CD14-positive monocyte (primary cell): ENCODE results near the gene ACOT7. TPM values are rescaled to one million over a fixed set of nuclear protein-coding genes. Genes with fewer than 3 reads are reported as not detected.

Experiments
- DNase-seq, 3 donors: peaks; one replicate each; pipeline ENCODE4 v3.0.0-alpha.2; 2011 to 2022
- H2AFZ ChIP-seq: 2 replicates; pipeline ENCODE4 v1.6.0; 2012; ENCODE audit warnings: mild to moderate bottlenecking, low read depth, low read length, inconsistent platforms; ENCODE audit not compliant: insufficient read depth, poor library complexity, severe bottlenecking
- H3K27ac ChIP-seq, 2 donors: 1 replicate in 1 of 2; 2 replicates in 1 of 2; pipeline ENCODE4 v1.5.1; 2012 to 2013; ENCODE audit warnings: low read length in 2 of 2, control low read depth in 1 of 2, inconsistent platforms in 1 of 2, low read depth in 1 of 2, mild to moderate bottlenecking in 1 of 2
- H3K27me3 ChIP-seq, 2 donors: one replicate each; pipeline versions ENCODE4 v1.6.0 to v1.6.1; 2011 to 2013; ENCODE audit warnings: low read length in 2 of 2; ENCODE audit not compliant: control insufficient read depth in 2 of 2, insufficient read depth in 2 of 2
- H3K36me3 ChIP-seq, 2 donors: replicated peaks in 1 of 2; 1 replicate in 1 of 2; 2 replicates in 1 of 2; pipeline versions ENCODE4 v1.5.1 to v1.6.1; 2012 to 2013; ENCODE audit warnings: low read length in 2 of 2, control low read depth in 1 of 2, inconsistent platforms in 1 of 2, mild to moderate bottlenecking in 1 of 2; ENCODE audit not compliant: insufficient read depth in 2 of 2, control insufficient read depth in 1 of 2
- H3K4me1 ChIP-seq, 2 donors: 1 replicate in 1 of 2; 2 replicates in 1 of 2; pipeline versions ENCODE4 v1.5.1 to v1.6.1; 2012 to 2013; ENCODE audit warnings: low read length in 2 of 2, control low read depth in 1 of 2, inconsistent platforms in 1 of 2, mild to moderate bottlenecking in 1 of 2, moderate library complexity in 1 of 2; ENCODE audit not compliant: insufficient read depth in 2 of 2, control insufficient read depth in 1 of 2
- H3K4me2 ChIP-seq: replicated peaks from 2 replicates; pipeline ENCODE3; 2012; ENCODE audit warnings: low read length, moderate library complexity, mild to moderate bottlenecking; ENCODE audit not compliant: poor library complexity, severe bottlenecking; ENCODE audit errors: extremely low read depth
- H3K4me3 ChIP-seq, 3 experiments: fragments of 200-600 bp in 1 of 3; sonication (generic) in 1 of 3; replicated peaks in 1 of 3; 1 replicate in 2 of 3; 2 replicates in 1 of 3; pipeline ENCODE4 v1.5.1; 2011 to 2013; ENCODE audit warnings: low read length in 3 of 3, mild to moderate bottlenecking in 3 of 3, control low read depth in 2 of 3, low read depth in 2 of 3, inconsistent platforms in 1 of 3, moderate library complexity in 1 of 3
- H3K79me2 ChIP-seq: 2 replicates; pipeline ENCODE4 v1.6.0; 2012; ENCODE audit warnings: mild to moderate bottlenecking, control low read depth, inconsistent platforms, low read length, moderate library complexity; ENCODE audit not compliant: insufficient read depth
- H3K9ac ChIP-seq: 2 replicates; pipeline ENCODE4 v1.6.0; 2017; ENCODE audit warnings: low read length, mild to moderate bottlenecking; ENCODE audit not compliant: insufficient read depth, poor library complexity, severe bottlenecking
- H3K9me3 ChIP-seq, 2 donors: replicated peaks in 1 of 2; 1 replicate in 1 of 2; 2 replicates in 1 of 2; pipeline versions ENCODE4 v1.5.1 to v1.6.1; 2012 to 2013; ENCODE audit warnings: low read length in 2 of 2, control low read depth in 1 of 2; ENCODE audit not compliant: control insufficient read depth in 1 of 2, insufficient read depth in 1 of 2
- H4K20me1 ChIP-seq: 2 replicates; pipeline ENCODE4 v1.6.0; 2012; ENCODE audit warnings: mild to moderate bottlenecking, low read length, control low read depth, moderate library complexity; ENCODE audit not compliant: insufficient read depth
- H3K27ac Mint-ChIP-seq, 7 donors: one replicate each; pipeline ENCODE4 v1.8.0; 2020; ENCODE audit warnings: mild to moderate bottlenecking in 7 of 7, mixed read lengths in 7 of 7, moderate library complexity in 6 of 7, inconsistent platforms in 2 of 7
- H3K27me3 Mint-ChIP-seq, 3 donors: one replicate each; pipeline ENCODE4 v1.8.0; 2021 to 2022; ENCODE audit warnings: low read depth in 3 of 3, mild to moderate bottlenecking in 3 of 3, mixed read lengths in 3 of 3, moderate library complexity in 3 of 3, inconsistent platforms in 1 of 3
- H3K36me3 Mint-ChIP-seq, 2 donors: one replicate each; pipeline ENCODE4 v1.8.0; 2020; ENCODE audit warnings: mixed read lengths in 2 of 2, inconsistent platforms in 1 of 2, mild to moderate bottlenecking in 1 of 2
- H3K4me1 Mint-ChIP-seq: one replicate; pipeline ENCODE4 v1.8.0; 2020; ENCODE audit warnings: mild to moderate bottlenecking, mixed read lengths
- H3K4me3 Mint-ChIP-seq, 2 donors: one replicate each; pipeline ENCODE4 v1.8.0; 2020; ENCODE audit warnings: mild to moderate bottlenecking in 2 of 2, mixed read lengths in 2 of 2, moderate library complexity in 1 of 2
- H3K9me3 Mint-ChIP-seq, 7 donors: one replicate each; pipeline ENCODE4 v1.8.0; 2020 to 2022; ENCODE audit warnings: mixed read lengths in 7 of 7, mild to moderate bottlenecking in 6 of 7, moderate library complexity in 6 of 7, inconsistent platforms in 2 of 7
- CTCF ChIP-seq: fragments of 200-600 bp; IDR thresholded peaks from one replicate; pipeline ENCODE4 v1.8.0; 2022; ENCODE audit warnings: antibody characterized with exemption, mild to moderate bottlenecking
- WGBS: methylation state at CpG from one replicate; pipeline ENCODE4 v1.1.5; 2013; ENCODE audit warnings: missing lambda C conversion rate; ENCODE audit not compliant: insufficient coverage; 5-methylcytosine and 5-hydroxymethylcytosine counted together
- intact Hi-C, 2 donors: fragments of 100-400 bp; cut with micrococcal nuclease; formaldehyde crosslinking; loops; one replicate each; pipeline versions ENCODE4 v1.15.0 to v1.15.1; 2023
- polyA plus RNA-seq, 3 donors: library from polyadenylated mRNA; depleted of rRNA in 1 of 3; unstranded in 2 of 3; stranded (reverse) in 1 of 3; fragments of 300-500 nt in 2 of 3; fragments of >200 nt in 1 of 3; fragmentation: Illumina TruSeq in 2 of 3; gene quantifications; 1 replicate in 2 of 3; 2 replicates in 1 of 3; pipeline ENCODE4 v1.2.3, GENCODE V29; 2012 to 2021

Gene ACOT7
- polyA plus RNA-seq, 3 donors, result 0.63 to 4.3 (median 1.4) TPM

- no peak for TF ChIP-seq CTCF
- Mint-ChIP-seq H3K4me1 (peaks cover 8% of the 10 kb centered on the region), H3K4me3 (no peak overlapping the region), H3K9me3 (peaks cover 0 to 5% (median 0%) of the 10 kb centered on the region in 7 donors), H3K36me3 (no peaks in the 10 kb centered on the region), H3K27ac (peak overlapping the region in 1 of 7 donors; percentile 63), H3K27me3 (peaks cover 22 to 43% (median 39%) of the 10 kb centered on the region in 3 donors)
- no peak overlapping the region for H3K4me2 ChIP-seq
- no peak overlapping the region for H3K9ac ChIP-seq
- DNase-seq, result no peak
- no peaks in the 10 kb centered on the region for H3K36me3 ChIP-seq
- no peaks in the 10 kb centered on the region for H3K9me3 ChIP-seq
- peaks cover 11 to 18% of the 10 kb centered on the region in 2 donors for H3K4me1 ChIP-seq
- intact Hi-C loops, result no loop called here
- H3K27ac ChIP-seq, result no peak overlapping the region
- no peak overlapping the region for H2AFZ ChIP-seq
- WGBS, result 92% methylated on average over 13 of the region's 13 CpGs
- H3K27me3 ChIP-seq, result peaks cover 4 to 21% of the 10 kb centered on the region in 2 donors
- no peak overlapping the region for H3K4me3 ChIP-seq
- no peaks in the 10 kb centered on the region for H4K20me1 ChIP-seq
- no peaks in the 10 kb centered on the region for H3K79me2 ChIP-seq
Measured at GRCh38 chr1:6256645-6257044, 136.9 kb downstream of the ACOT7 start.

GRCh38 chr1:6254691-6255090, 138.9 kb downstream of the ACOT7 start:
- intact Hi-C loops, result no loop called here
- H3K27ac Mint-ChIP-seq, result no peak overlapping the region
- H3K27me3 Mint-ChIP-seq, result peaks cover 34 to 51% (median 42%) of the 10 kb centered on the region in 3 donors

More at GRCh38 chr1:6254691-6255090, 138.9 kb downstream of the ACOT7 start:
- Histone ChIP-seq H3K9ac (no peak overlapping the region), H3K4me3 (no peak overlapping the region), H3K9me3 (no peaks in the 10 kb centered on the region), H3K4me1 (peaks cover 2 to 3% of the 10 kb centered on the region in 2 donors), H3K27ac (no peak overlapping the region), H3K79me2 (no peaks in the 10 kb centered on the region), H3K27me3 (peaks cover 2 to 27% of the 10 kb centered on the region in 2 donors), H3K4me2 (no peak overlapping the region), H4K20me1 (no peaks in the 10 kb centered on the region), H3K36me3 (no peaks in the 10 kb centered on the region), H2AFZ (no peak overlapping the region)
- no peak overlapping the region for H3K4me3 Mint-ChIP-seq
- no peaks in the 10 kb centered on the region for H3K36me3 Mint-ChIP-seq
- TF ChIP-seq CTCF, result no peak
- 93% methylated on average over 11 of the region's 16 CpGs for WGBS
- H3K9me3 Mint-ChIP-seq, result peaks cover 0 to 5% (median 0%) of the 10 kb centered on the region in 7 donors
- peaks cover 3% of the 10 kb centered on the region for H3K4me1 Mint-ChIP-seq
- DNase-seq, result no peak
